GM12878 (cell line): ENCODE measurements around the gene RNF223. TPM values are rescaled to one million over a fixed set of nuclear protein-coding genes. Genes with fewer than 3 reads are reported as not detected.

Source experiments
- ATF3 ChIP-seq: IDR thresholded peaks from 2 replicates; pipeline ENCODE4 v1.6.1; 2011; ENCODE audit warnings: low read depth, mild to moderate bottlenecking, low read length, moderate library complexity, borderline replicate concordance; ENCODE audit errors: extremely low read depth
- BCL11A ChIP-seq: IDR thresholded peaks from 2 replicates; pipeline ENCODE4 v1.6.1; 2011; ENCODE audit warnings: low read depth, low read length
- BMI1 ChIP-seq: fragments of 450-650 bp; IDR thresholded peaks from 2 replicates; pipeline ENCODE4 v1.6.1; 2016; ENCODE audit warnings: mild to moderate bottlenecking, moderate library complexity, borderline replicate concordance
- CBX3 ChIP-seq: fragments of 200-600 bp; sonication (generic); IDR thresholded peaks from 2 replicates; pipeline ENCODE4 v1.6.1; 2016; ENCODE audit warnings: low read depth, borderline replicate concordance
- ELK1 ChIP-seq: IDR thresholded peaks from 2 replicates; pipeline ENCODE4 v1.6.1; 2012; ENCODE audit warnings: low read depth, low read length, improper control_type of control experiment
- EP300 ChIP-seq, 2 experiments: fragments of 150-350 bp in 1 of 2; IDR thresholded peaks; 2 replicates each; pipeline ENCODE4 v1.6.1; 2011 to 2012; ENCODE audit warnings: low read depth in 2 of 2, low read length in 2 of 2, borderline replicate concordance in 1 of 2, improper control_type of control experiment in 1 of 2, inconsistent platforms in 1 of 2; ENCODE audit not compliant: control insufficient read depth in 1 of 2
- FOS ChIP-seq: IDR thresholded peaks from 3 replicates; pipeline ENCODE4 v1.6.1; 2011; ENCODE audit warnings: borderline replicate concordance; ENCODE audit not compliant: insufficient read length; ENCODE audit errors: extremely low read depth
- JUNB ChIP-seq: IDR thresholded peaks from 2 replicates; pipeline ENCODE4 v1.6.1; 2016; ENCODE audit warnings: antibody characterized with exemption, mild to moderate bottlenecking
- MYC ChIP-seq: IDR thresholded peaks from 2 replicates; pipeline ENCODE4 v1.6.1; 2011; ENCODE audit warnings: mild to moderate bottlenecking, low read length, moderate library complexity, inconsistent platforms; ENCODE audit not compliant: insufficient read depth, insufficient replicate concordance, insufficient read length, severe bottlenecking
- NFYB ChIP-seq: IDR thresholded peaks from 2 replicates; pipeline ENCODE4 v1.6.1; 2011; ENCODE audit warnings: low read depth, mild to moderate bottlenecking, low read length, improper control_type of control experiment, moderate library complexity; ENCODE audit not compliant: insufficient read depth
- SPI1 ChIP-seq: IDR thresholded peaks from 2 replicates; pipeline ENCODE4 v1.6.1; 2011; ENCODE audit warnings: low read depth, mild to moderate bottlenecking, low read length, moderate library complexity, borderline replicate concordance; ENCODE audit not compliant: insufficient read depth
- SREBF2 ChIP-seq: IDR thresholded peaks from 2 replicates; pipeline ENCODE4 v1.6.1; 2012; ENCODE audit warnings: mild to moderate bottlenecking, low read length
- SRF ChIP-seq, 2 experiments: IDR thresholded peaks; 2 replicates each; pipeline ENCODE4 v1.6.1; 2011; ENCODE audit warnings: low read depth in 2 of 2, low read length in 2 of 2, mild to moderate bottlenecking in 1 of 2, moderate library complexity in 1 of 2
- YY1 ChIP-seq: IDR thresholded peaks from 2 replicates; pipeline ENCODE4 v1.6.1; 2011; ENCODE audit warnings: low read depth, mild to moderate bottlenecking, low read length
- ZBTB11 ChIP-seq: fragments of 450-650 bp; formaldehyde crosslinking; IDR thresholded peaks from 2 replicates; pipeline ENCODE4 v1.5.0; 2022; ENCODE audit warnings: mild to moderate bottlenecking, missing genetic modification characterization
- ZNF687 ChIP-seq: fragments of 450-650 bp; IDR thresholded peaks from 2 replicates; pipeline ENCODE4 v1.6.1; 2017; ENCODE audit warnings: mild to moderate bottlenecking, moderate library complexity
- ZZZ3 ChIP-seq: IDR thresholded peaks from 2 replicates; pipeline ENCODE4 v1.6.1; 2011; ENCODE audit warnings: low read depth; ENCODE audit not compliant: control insufficient read depth, insufficient read length
- polyA plus RNA-seq, 11 experiments: library from polyadenylated mRNA; depleted of rRNA in 4 of 11; unstranded in 6 of 11; stranded (reverse) in 5 of 11; fragments of >200 nt; fragmentation: Nextera tagmentation in 4 of 11; fragmentation: Illumina TruSeq in 1 of 11; extraction: Ambion mirVana in 4 of 11; extraction: Trizol in 1 of 11; gene quantifications; 1 replicate in 1 of 11; 2 replicates in 10 of 11; pipeline versions ENCODE4 v1.2.1 to v1.2.3, GENCODE V29; 2011 to 2016; ENCODE audit warnings: inconsistent platforms in 2 of 11, missing spikeins in 2 of 11, low read depth in 1 of 11
- total RNA-seq, 4 experiments: library from RNA; depleted of rRNA in 3 of 4; stranded (reverse); fragments of >200 nt in 3 of 4; fragmentation: Illumina TruSeq in 1 of 4; extraction: Trizol in 1 of 4; gene quantifications; 2 replicates each; pipeline versions ENCODE4 v1.2.1 to v1.2.3, GENCODE V29; 2013 to 2021

The RNF223 gene
- total and polyA plus RNA-seq, 10 of the 15 experiments (the other 5 are each of a cell fraction or from before 2014, with no cell fraction given), result 0.06 TPM; not detected in 9

- TF ChIP-seq SPI1, result no peak
- TF ChIP-seq JUNB, result no peak
- peak; percentile 97 for TF ChIP-seq BMI1
- TF ChIP-seq NFYB, result no peak
- 0 out of 2 replicates have a peak, but pooled peaks have one; percentile 32 for TF ChIP-seq ATF3
- peak; percentile 43; the same call in 1 of the 2 replicates for TF ChIP-seq SREBF2
- no peak for TF ChIP-seq ZNF687
- peak; percentile 86; the same call in 1 of the 2 replicates for TF ChIP-seq YY1
- TF ChIP-seq ZBTB11 (CRISPR knock-in tag), result peak; percentile 38; the same call in 1 of the 2 replicates
- no peak for TF ChIP-seq BCL11A
- no peak for TF ChIP-seq FOS
- 0 out of 4 replicates have a peak, but pooled peaks of 1 of the 2 experiments have one; percentile 8 for TF ChIP-seq SRF (IDR thresholded peaks at IDR 0.05; ENCODE audit: low read depth in 2 of 2, low read length in 2 of 2)
- no peak for TF ChIP-seq ZZZ3
- no peak for TF ChIP-seq MYC
- no peak for TF ChIP-seq EP300 (IDR thresholded peaks at IDR 0.05; ENCODE audit: borderline replicate concordance in 1 of 2, control insufficient read depth in 1 of 2, low read depth in 2 of 2, low read length in 2 of 2)
- no peak for TF ChIP-seq CBX3
- no peak for TF ChIP-seq ELK1
Observed at GRCh38 chr1:1115786-1116700, 41.9 kb upstream of the RNF223 start, which contains the start of gene C1orf159 (continued).
